H1 (cell line): Measurements from ENCODE around the gene TBC1D9. TPM values are rescaled to one million over a fixed set of nuclear protein-coding genes. Genes with fewer than 3 reads are reported as not detected.

ENCODE experiments used
- CTCF ChIA-PET: fragments of 300-600 bp; sonication (Branson Sonifier 250); formaldehyde crosslinking; loops from one replicate; lab custom pipeline; 2021; ENCODE audit not compliant: partially characterized antibody; lab: Charles Lee
- POLR2A ChIA-PET: fragments of 300-600 bp; sonication (Branson Sonifier 250); formaldehyde crosslinking; loops from one replicate; lab custom pipeline; 2021; ENCODE audit warnings: inconsistent platforms; ENCODE audit not compliant: partially characterized antibody; lab: Charles Lee
- DNase-seq, 2 experiments: peaks; one replicate each; pipeline versions ENCODE4 v3.0.0 to v3.0.0-alpha.2; 2010 to 2022; ENCODE audit warnings: low spot score in 2 of 2, low read depth in 1 of 2, mixed read lengths in 1 of 2
- FAIRE-seq: peaks from 2 replicates; lab custom pipeline; 2011; peaks lifted over from hg19 to GRCh38; lab: Jason Lieb, UNC
- H2AFZ ChIP-seq: 2 replicates; pipeline ENCODE4 v1.8.1; 2012; ENCODE audit warnings: low read length, inconsistent platforms
- H2AK5ac ChIP-seq: 2 replicates; pipeline ENCODE4 v1.6.1; 2013; ENCODE audit warnings: low read depth, low read length
- H2BK120ac ChIP-seq: replicated peaks from 2 replicates; pipeline ENCODE3; 2013; ENCODE audit warnings: low read depth, low read length, inconsistent platforms
- H2BK12ac ChIP-seq: 2 replicates; pipeline ENCODE4 v1.6.1; 2013; ENCODE audit warnings: low read depth, low read length
- H2BK15ac ChIP-seq: 2 replicates; pipeline ENCODE4 v1.6.1; 2013; ENCODE audit warnings: low read length
- H2BK20ac ChIP-seq: 2 replicates; pipeline ENCODE4 v1.6.1; 2013; ENCODE audit warnings: low read length
- H2BK5ac ChIP-seq: 2 replicates; pipeline ENCODE4 v1.6.1; 2013; ENCODE audit warnings: low read depth, low read length
- H3K14ac ChIP-seq: 2 replicates; pipeline ENCODE4 v1.6.1; 2013; ENCODE audit warnings: inconsistent platforms; ENCODE audit not compliant: insufficient read length
- H3K18ac ChIP-seq: 2 replicates; pipeline ENCODE4 v1.6.1; 2013; ENCODE audit warnings: low read length; ENCODE audit errors: extremely low read depth
- H3K23ac ChIP-seq: 2 replicates; pipeline ENCODE4 v1.6.1; 2013; ENCODE audit warnings: inconsistent platforms; ENCODE audit not compliant: insufficient read length
- H3K23me2 ChIP-seq: 2 replicates; pipeline ENCODE4 v1.6.1; 2013; ENCODE audit warnings: low read depth, low read length
- H3K27ac ChIP-seq: 2 replicates; pipeline ENCODE4 v1.6.1; 2011; ENCODE audit warnings: low read depth, low read length, inconsistent platforms
- H3K27me3 ChIP-seq, 4 experiments: replicated peaks in 1 of 4; 1 replicate in 1 of 4; 2 replicates in 3 of 4; pipeline versions ENCODE4 v1.6.1 to v1.8.1; 2011 to 2013; ENCODE audit warnings: low read length in 3 of 4, mild to moderate bottlenecking in 3 of 4, inconsistent platforms in 2 of 4, mixed read lengths in 2 of 4, moderate library complexity in 1 of 4; ENCODE audit not compliant: control insufficient read depth in 3 of 4, insufficient read depth in 3 of 4; ENCODE audit errors: extremely low read depth in 1 of 4
- H3K36me3 ChIP-seq, 4 experiments: 2 replicates each; pipeline versions ENCODE4 v1.6.1 to v1.8.1; 2011 to 2013; ENCODE audit warnings: mild to moderate bottlenecking in 4 of 4, low read length in 3 of 4, moderate library complexity in 2 of 4, control low read depth in 1 of 4, inconsistent platforms in 1 of 4; ENCODE audit not compliant: insufficient read depth in 4 of 4, control insufficient read depth in 2 of 4
- H3K4ac ChIP-seq: replicated peaks from 2 replicates; pipeline ENCODE3; 2013; ENCODE audit warnings: low read length, low read depth, mixed read lengths, inconsistent platforms; ENCODE audit not compliant: insufficient read length
- H3K4me1 ChIP-seq, 4 experiments: replicated peaks in 1 of 4; 1 replicate in 1 of 4; 2 replicates in 3 of 4; pipeline versions ENCODE4 v1.6.1 to v1.8.1; 2011 to 2013; ENCODE audit warnings: low read length in 3 of 4, inconsistent platforms in 2 of 4, mixed read lengths in 1 of 4; ENCODE audit not compliant: insufficient read depth in 4 of 4, control insufficient read depth in 3 of 4
- H3K4me2 ChIP-seq, 2 experiments: 2 replicates each; pipeline versions ENCODE4 v1.6.1 to v1.8.1; 2011 to 2013; ENCODE audit warnings: low read depth in 2 of 2, low read length in 2 of 2, control low read depth in 1 of 2, inconsistent platforms in 1 of 2, mild to moderate bottlenecking in 1 of 2; ENCODE audit not compliant: insufficient read depth in 1 of 2
- H3K4me3 ChIP-seq, 4 experiments: fragments of 200-600, 300-600 bp in 1 of 4; sonication (generic), shearing (Covaris generic), sonication (Bioruptor Twin) in 1 of 4; 2 replicates each; pipeline versions ENCODE4 v1.5.1 to v1.8.1; 2011 to 2016; ENCODE audit warnings: low read length in 4 of 4, low read depth in 3 of 4, control low read depth in 2 of 4, inconsistent platforms in 2 of 4, mild to moderate bottlenecking in 2 of 4, mixed read lengths in 1 of 4, moderate library complexity in 1 of 4; ENCODE audit not compliant: insufficient read depth in 2 of 4; ENCODE audit errors: extremely low read depth in 1 of 4
- H3K56ac ChIP-seq: replicated peaks from 2 replicates; pipeline ENCODE3; 2013; ENCODE audit warnings: low read depth, mild to moderate bottlenecking, mixed read lengths, low read length, inconsistent platforms; ENCODE audit not compliant: insufficient read length
- H3K79me1 ChIP-seq: 2 replicates; pipeline ENCODE4 v1.6.1; 2013; ENCODE audit warnings: low read depth, low read length, control low read depth
- H3K79me2 ChIP-seq, 2 experiments: 2 replicates each; pipeline versions ENCODE4 v1.6.1 to v1.8.1; 2012 to 2013; ENCODE audit warnings: low read length in 2 of 2, mild to moderate bottlenecking in 2 of 2, inconsistent platforms in 1 of 2; ENCODE audit not compliant: insufficient read depth in 2 of 2, control insufficient read depth in 1 of 2
- H3K9ac ChIP-seq, 4 experiments: replicated peaks in 1 of 4; 1 replicate in 1 of 4; 2 replicates in 3 of 4; pipeline versions ENCODE4 v1.6.1 to v1.8.1; 2011 to 2013; ENCODE audit warnings: low read depth in 3 of 4, low read length in 3 of 4, control low read depth in 2 of 4, mild to moderate bottlenecking in 2 of 4, moderate library complexity in 2 of 4, inconsistent platforms in 1 of 4; ENCODE audit errors: extremely low read depth in 1 of 4
- H3K9me3 ChIP-seq, 2 experiments: 2 replicates each; pipeline versions ENCODE4 v1.6.1 to v1.8.1; 2012 to 2013; ENCODE audit warnings: mild to moderate bottlenecking in 2 of 2, moderate library complexity in 2 of 2, control low read depth in 1 of 2, inconsistent platforms in 1 of 2, low read depth in 1 of 2, low read length in 1 of 2, mixed read lengths in 1 of 2; ENCODE audit not compliant: insufficient read depth in 2 of 2
- H4K20me1 ChIP-seq, 2 experiments: replicated peaks in 1 of 2; 2 replicates each; pipeline versions ENCODE3 to v1.8.1; 2011 to 2013; ENCODE audit warnings: inconsistent platforms in 2 of 2, low read length in 2 of 2, mild to moderate bottlenecking in 1 of 2; ENCODE audit not compliant: insufficient read depth in 2 of 2, control insufficient read depth in 1 of 2
- H4K5ac ChIP-seq: 2 replicates; pipeline ENCODE4 v1.6.1; 2013; ENCODE audit warnings: low read length, low read depth, mixed read lengths, inconsistent platforms; ENCODE audit not compliant: insufficient read length
- H4K8ac ChIP-seq: 2 replicates; pipeline ENCODE4 v1.8.0; 2013; ENCODE audit warnings: mild to moderate bottlenecking, moderate library complexity, low read length, inconsistent platforms; ENCODE audit not compliant: insufficient read depth; ENCODE audit errors: extremely low read depth
- H4K91ac ChIP-seq: replicated peaks from 2 replicates; pipeline ENCODE3; 2013; ENCODE audit warnings: low read length, mixed read lengths, inconsistent platforms; ENCODE audit not compliant: insufficient read length
- KDM1A ChIP-seq: fragments of 200-600, 300-600 bp; sonication (generic); IDR thresholded peaks from 2 replicates; pipeline ENCODE4 v1.7.1; 2016; ENCODE audit warnings: mild to moderate bottlenecking, low read length, borderline replicate concordance
- KDM5A ChIP-seq: fragments of 200-600 bp; IDR thresholded peaks from 2 replicates; pipeline ENCODE4 v1.7.1; 2012; ENCODE audit warnings: mild to moderate bottlenecking, low read length, inconsistent platforms, mixed read lengths
- POLR2AphosphoS5 ChIP-seq: IDR thresholded peaks from 2 replicates; pipeline ENCODE4 v1.6.1; 2011; ENCODE audit warnings: low read depth, low read length
- POU5F1 ChIP-seq: IDR thresholded peaks from 2 replicates; pipeline ENCODE4 v1.6.1; 2011; ENCODE audit warnings: low read depth, mild to moderate bottlenecking, low read length, moderate library complexity
- RNF2 ChIP-seq: fragments of 200-900, 300-1000 bp; sonication (generic); IDR thresholded peaks from 2 replicates; pipeline ENCODE4 v1.7.1; 2016; ENCODE audit warnings: borderline replicate concordance, low read depth, mild to moderate bottlenecking, antibody characterized with exemption, low read length; ENCODE audit not compliant: poor library complexity, severe bottlenecking; ENCODE audit errors: missing control alignments
- SIRT6 ChIP-seq: IDR thresholded peaks from one replicate; pipeline ENCODE4 v1.7.1; 2012; ENCODE audit warnings: low read length, inconsistent platforms
- SP2 ChIP-seq: IDR thresholded peaks from 2 replicates; pipeline ENCODE4 v1.6.1; 2012; ENCODE audit warnings: mild to moderate bottlenecking, low read length, inconsistent platforms
- WGBS, 2 experiments: shearing (Covaris generic) in 1 of 2; methylation state at CpG; one replicate each; pipeline versions ENCODE4 v1.1.6 to v1.1.7; 2013 to 2015; ENCODE audit warnings: low lambda C conversion rate in 2 of 2, mixed read lengths in 2 of 2, inconsistent platforms in 1 of 2, low coverage in 1 of 2, missing lambda C conversion rate in 1 of 2; ENCODE audit not compliant: insufficient replicate concordance in 2 of 2, insufficient coverage in 1 of 2, insufficient read length in 1 of 2; ENCODE audit errors: extremely low coverage in 1 of 2, missing lambda C conversion rate in 1 of 2; 5-methylcytosine and 5-hydroxymethylcytosine counted together
- polyA plus RNA-seq, 7 experiments: library from polyadenylated mRNA; depleted of rRNA in 3 of 7; stranded (reverse) in 5 of 7; unstranded in 2 of 7; fragments of >200 nt in 5 of 7; fragments of 200-250 nt in 2 of 7; gene quantifications; 1 replicate in 5 of 7; 2 replicates in 1 of 7; 4 replicates in 1 of 7; pipeline versions ENCODE4 v1.2.1 to v1.2.3, GENCODE V29; 2011 to 2013; ENCODE audit warnings: missing spikeins in 2 of 7, mixed read lengths in 2 of 7
- total RNA-seq: library from RNA; stranded (reverse); fragmentation: NEBNext Ultra II Directional; extraction: Animal tissue kit (Norgen Biotek cat#: 25700); gene quantifications from 2 replicates; pipeline ENCODE4 v1.2.1, GENCODE V29; 2021

The TBC1D9 gene
- total and polyA plus RNA-seq, 2 of the 8 experiments (the other 6 are each of a cell fraction or from before 2014, with no cell fraction given) = 0.94 to 1.0 TPM

GRCh38 chr4:140703463-140703862 is 52.7 kb downstream of the TBC1D9 start:
- H4K5ac ChIP-seq = no peak overlapping the region
- H3K4me1 ChIP-seq = no peaks in the 10 kb centered on the region; a peak in 1 of 7 replicates
- no peak overlapping the region for H3K27ac ChIP-seq
- no peaks in the 10 kb centered on the region for H4K20me1 ChIP-seq
- H3K79me1 ChIP-seq = no peaks in the 10 kb centered on the region
- H3K4ac ChIP-seq = no peak overlapping the region
- no peaks in the 10 kb centered on the region for H3K79me2 ChIP-seq
- DNase-seq (no peak), FAIRE-seq (peak; percentile 69)
- H2AK5ac ChIP-seq = no peak overlapping the region
- H2AFZ ChIP-seq = no peak overlapping the region
- H3K4me3 ChIP-seq = no peak overlapping the region
- no peak overlapping the region for H2BK12ac ChIP-seq
- no peaks in the 10 kb centered on the region for H3K36me3 ChIP-seq
- H3K18ac ChIP-seq = no peak overlapping the region
- H3K4me2 ChIP-seq = no peak overlapping the region
- no peak overlapping the region for H3K9ac ChIP-seq
- H2BK20ac ChIP-seq = no peak overlapping the region
- no peak overlapping the region for H4K8ac ChIP-seq
- POLR2A ChIA-PET = interaction anchor here (1.2 kb wide), 1 partner anchor 10 kb away, joined by 3 read pairs; no protein-coding TSS in a partner anchor
- WGBS, 2 experiments = 94% methylated on average over 2 of the region's 2 CpGs; no CpG with 5 or more reads in 1 of the 2 experiments
- no peak overlapping the region for H3K56ac ChIP-seq
- H3K9me3 ChIP-seq = no peaks in the 10 kb centered on the region
- H4K91ac ChIP-seq = no peak overlapping the region
- H3K27me3 ChIP-seq = no peaks in the 10 kb centered on the region
- no peak overlapping the region for H3K23ac ChIP-seq
- no peak overlapping the region for H2BK5ac ChIP-seq
- no peaks in the 10 kb centered on the region for H3K23me2 ChIP-seq
- no peak overlapping the region for H3K14ac ChIP-seq
- H2BK120ac ChIP-seq = no peak overlapping the region
- CTCF ChIA-PET = interaction anchor here (0.9 to 1.6 kb wide), 2 partner anchors 10 to 135 kb away, joined by 3 to 4 read pairs; no protein-coding TSS in a partner anchor
- no peak overlapping the region for H2BK15ac ChIP-seq
- TF ChIP-seq POLR2AphosphoS5 (no peak), KDM1A (no peak), SP2 (no peak), RNF2 (no peak), SIRT6 (no peak), POU5F1 (no peak), KDM5A (no peak)
